Subcutaneous adipose tissue (tissue), 4 donors: ENCODE results near the gene FAM76A. TPM values are rescaled to one million over a fixed set of nuclear protein-coding genes. Genes with fewer than 3 reads are reported as not detected.

Experiments
- small RNA-seq: library from RNA; depleted of rRNA; stranded (forward); fragments of <200 nt; gene quantifications from one replicate; pipeline ENCODE3, GENCODE V24; 2016
- total RNA-seq, 4 donors: library from RNA; depleted of rRNA; stranded (reverse); fragments of >200 nt; gene quantifications; one replicate each; pipeline ENCODE4 v1.1.0, GENCODE V29; 2016
- TF ChIP-seq, protein P1 (sequence below): fragments of 450-650 bp; IDR thresholded peaks from one replicate; pipeline ENCODE4 v1.5.1; 2016; ENCODE audit warnings: low read depth, mild to moderate bottlenecking, control low read depth, antibody characterized with exemption, moderate library complexity

FAM76A gene
- total RNA-seq, 4 donors from 2014 or later = 19.4 to 37.9 (median 23.3) TPM

- TF ChIP-seq, protein P1, sequence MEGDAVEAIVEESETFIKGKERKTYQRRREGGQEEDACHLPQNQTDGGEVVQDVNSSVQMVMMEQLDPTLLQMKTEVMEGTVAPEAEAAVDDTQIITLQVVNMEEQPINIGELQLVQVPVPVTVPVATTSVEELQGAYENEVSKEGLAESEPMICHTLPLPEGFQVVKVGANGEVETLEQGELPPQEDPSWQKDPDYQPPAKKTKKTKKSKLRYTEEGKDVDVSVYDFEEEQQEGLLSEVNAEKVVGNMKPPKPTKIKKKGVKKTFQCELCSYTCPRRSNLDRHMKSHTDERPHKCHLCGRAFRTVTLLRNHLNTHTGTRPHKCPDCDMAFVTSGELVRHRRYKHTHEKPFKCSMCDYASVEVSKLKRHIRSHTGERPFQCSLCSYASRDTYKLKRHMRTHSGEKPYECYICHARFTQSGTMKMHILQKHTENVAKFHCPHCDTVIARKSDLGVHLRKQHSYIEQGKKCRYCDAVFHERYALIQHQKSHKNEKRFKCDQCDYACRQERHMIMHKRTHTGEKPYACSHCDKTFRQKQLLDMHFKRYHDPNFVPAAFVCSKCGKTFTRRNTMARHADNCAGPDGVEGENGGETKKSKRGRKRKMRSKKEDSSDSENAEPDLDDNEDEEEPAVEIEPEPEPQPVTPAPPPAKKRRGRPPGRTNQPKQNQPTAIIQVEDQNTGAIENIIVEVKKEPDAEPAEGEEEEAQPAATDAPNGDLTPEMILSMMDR = no peak
Observed at GRCh38 chr1:27811741-27812500, 86.2 kb downstream of the FAM76A start.

Small RNA genes lying within 50 kb of the gene (small RNA-seq; reads per million reads assigned to genes)
- gene AL020997.2 = not detected
- gene RNU6-424P = not detected

Other genes starting within 250 kb of the FAM76A start
- gene WASF2, start 235.8 kb upstream of the FAM76A start, total RNA-seq = 10 to 100 TPM; 72.8 to 94.9 (median 80.9) TPM
- gene AHDC1, start 121.8 kb upstream of the FAM76A start, total RNA-seq = 10 to 100 TPM in 2 of 4 donors, 1 to 10 TPM in 2; 2.9 to 13.6 (median 7.1) TPM
- 100 to 1,000 TPM in 1 of 4 donors, 10 to 100 TPM in 3; 22.4 to 179 (median 44.6) TPM for gene FGR, start 90.8 kb upstream of the FAM76A start, total RNA-seq
- 100 to 1,000 TPM in 1 of 4 donors, 10 to 100 TPM in 3; 28.4 to 420 (median 77.5) TPM for gene IFI6, start 53.8 kb upstream of the FAM76A start, total RNA-seq
- 100 to 1,000 TPM in 3 of 4 donors, 10 to 100 TPM in 1; 94.5 to 151 (median 137) TPM for gene STX12, start 47.3 kb downstream of the FAM76A start, total RNA-seq
- gene PPP1R8, start 104.8 kb downstream of the FAM76A start, total RNA-seq = 10 to 100 TPM; 27.2 to 39.0 (median 29.5) TPM
- gene THEMIS2, start 146.6 kb downstream of the FAM76A start, total RNA-seq = 100 to 1,000 TPM in 1 of 4 donors, 10 to 100 TPM in 3; 35.2 to 122 (median 43.0) TPM
- gene RPA2, start 188.6 kb downstream of the FAM76A start, total RNA-seq = 10 to 100 TPM; 22.0 to 30.1 (median 24.9) TPM
- gene SMPDL3B, start 209.0 kb downstream of the FAM76A start, total RNA-seq = 1 to 10 TPM in 1 of 4 donors, under 1 TPM in 1, not detected in 2; 0.66 to 1.1 TPM
- gene XKR8, start 234.0 kb downstream of the FAM76A start, total RNA-seq = 1 to 10 TPM; 1.8 to 4.9 (median 4.6) TPM